Measurements from ENCODE around the gene BRINP3. TPM values are rescaled to one million over a fixed set of nuclear protein-coding genes. Genes with fewer than 3 reads are reported as not detected.

The BRINP3 gene
- total RNA-seq, 4 donors from 2014 or later = 3.5 to 34.1 (median 9.5) TPM

DNA sequence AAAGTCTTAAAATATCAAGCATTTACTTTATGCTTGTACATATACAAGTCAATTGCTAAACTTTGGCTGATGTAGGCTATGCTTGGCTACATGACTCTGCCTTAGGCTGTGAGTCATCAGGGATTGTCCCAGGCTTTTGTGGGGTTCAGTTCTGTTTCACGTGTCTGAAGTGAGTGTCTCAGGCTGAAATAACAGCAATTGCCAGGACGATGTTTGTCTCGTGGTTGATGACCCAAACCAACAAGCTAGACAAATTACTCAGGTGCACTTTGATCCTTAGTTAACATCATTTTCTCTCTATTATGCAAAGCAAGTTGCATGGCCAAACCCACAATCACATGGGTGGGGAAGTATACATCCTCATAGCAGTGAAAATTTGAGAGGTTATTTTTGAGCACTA is 410.1 kb downstream of the BRINP3 start:
- WGBS = 88% methylated on average over 3 of the region's 3 CpGs
- intact Hi-C loops (cut with DNase I) = no loop called here

GRCh38 chr1:190066011-190066410 is 411.7 kb downstream of the BRINP3 start:
- no peaks in the 10 kb centered on the region for H3K27me3 ChIP-seq
- DNase-seq (ENCODE audit: extremely low spot score) = no peak
- intact Hi-C loops (cut with DNase I) = no loop called here
- H3K36me3 ChIP-seq = no peaks in the 10 kb centered on the region
- TF ChIP-seq CTCF (IDR thresholded peaks at IDR 0.05) (no peak), POLR2A (IDR thresholded peaks at IDR 0.05; ENCODE audit: low read depth) (no peak)
- no peak overlapping the region for H3K4me3 ChIP-seq
- H3K9me3 ChIP-seq = no peaks in the 10 kb centered on the region
- 85% methylated on average over 2 of the region's 2 CpGs for WGBS
- no peak overlapping the region for H3K27ac ChIP-seq (replicated peaks in 1 of 4)
- H3K4me1 ChIP-seq = no peaks in the 10 kb centered on the region

More for the DNA sequence above, 410.1 kb downstream of the BRINP3 start:
- H3K4me3 ChIP-seq = no peak overlapping the region
- DNase-seq (ENCODE audit: extremely low spot score) = no peak
- H3K4me1 ChIP-seq = no peaks in the 10 kb centered on the region
- no peaks in the 10 kb centered on the region for H3K36me3 ChIP-seq
- no peaks in the 10 kb centered on the region for H3K27me3 ChIP-seq
- no peaks in the 10 kb centered on the region for H3K9me3 ChIP-seq
- H3K27ac ChIP-seq (replicated peaks in 1 of 4) = no peak overlapping the region
- TF ChIP-seq POLR2A (IDR thresholded peaks at IDR 0.05; ENCODE audit: low read depth) (no peak), POLR2AphosphoS5 (IDR thresholded peaks at IDR 0.05) (no peak), CTCF (IDR thresholded peaks at IDR 0.05) (no peak), EP300 (IDR thresholded peaks at IDR 0.05) (no peak)

DNA sequence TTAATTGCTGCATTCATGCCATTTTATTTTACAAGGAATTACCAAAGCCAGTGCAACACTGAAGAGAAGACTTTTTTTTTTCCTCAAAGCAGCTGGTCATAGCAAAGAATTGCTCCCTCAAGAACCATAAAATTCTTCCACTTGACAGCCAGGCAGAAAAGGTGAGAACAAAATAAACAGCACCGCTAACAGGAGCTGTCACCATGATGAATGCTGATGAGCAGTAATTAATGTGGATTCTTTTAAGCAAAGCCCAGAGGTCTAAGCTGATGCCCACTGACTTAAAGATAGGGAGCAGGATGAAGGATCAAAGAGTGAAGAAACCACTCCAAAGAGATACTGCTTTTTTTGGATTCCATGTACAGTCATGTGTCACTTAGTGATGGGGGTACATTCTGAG is 428.4 kb downstream of the BRINP3 start:
- TF ChIP-seq POLR2A (IDR thresholded peaks at IDR 0.05; ENCODE audit: low read depth) = no peak
- no peak for TF ChIP-seq CTCF (IDR thresholded peaks at IDR 0.05)
- TF ChIP-seq EP300 (IDR thresholded peaks at IDR 0.05) = no peak
- no peak for TF ChIP-seq POLR2AphosphoS5 (IDR thresholded peaks at IDR 0.05)
- Histone ChIP-seq H3K36me3 (no peaks in the 10 kb centered on the region), H3K27me3 (no peaks in the 10 kb centered on the region), H3K4me3 (no peak overlapping the region), H3K9me3 (no peaks in the 10 kb centered on the region), H3K4me1 (peaks cover 0 to 5% (median 0%) of the 10 kb centered on the region in 4 donors), H3K27ac (replicated peaks in 1 of 4) (no peak overlapping the region)
- WGBS = 36% methylated on average over 1 of the region's 1 CpG
- no peak for DNase-seq (ENCODE audit: extremely low spot score)
- intact Hi-C loops (cut with DNase I) = no loop called here

Data from esophagus muscularis mucosa (tissue), 4 donors.